GM12873 (cell line): Measurements from ENCODE around the gene ARF6.

Experiments used
- TF ChIP-seq, protein P1 (sequence below): IDR thresholded peaks from 2 replicates; pipeline ENCODE4 v1.5.1; 2012; ENCODE audit warnings: low read depth, mild to moderate bottlenecking, moderate library complexity, low read length, control low read depth; ENCODE audit not compliant: insufficient read depth; ENCODE audit errors: missing control alignments

ARF6 gene

GRCh38 chr14:49928015-49928414, 35.1 kb downstream of the ARF6 start:
- TF ChIP-seq, protein P1, sequence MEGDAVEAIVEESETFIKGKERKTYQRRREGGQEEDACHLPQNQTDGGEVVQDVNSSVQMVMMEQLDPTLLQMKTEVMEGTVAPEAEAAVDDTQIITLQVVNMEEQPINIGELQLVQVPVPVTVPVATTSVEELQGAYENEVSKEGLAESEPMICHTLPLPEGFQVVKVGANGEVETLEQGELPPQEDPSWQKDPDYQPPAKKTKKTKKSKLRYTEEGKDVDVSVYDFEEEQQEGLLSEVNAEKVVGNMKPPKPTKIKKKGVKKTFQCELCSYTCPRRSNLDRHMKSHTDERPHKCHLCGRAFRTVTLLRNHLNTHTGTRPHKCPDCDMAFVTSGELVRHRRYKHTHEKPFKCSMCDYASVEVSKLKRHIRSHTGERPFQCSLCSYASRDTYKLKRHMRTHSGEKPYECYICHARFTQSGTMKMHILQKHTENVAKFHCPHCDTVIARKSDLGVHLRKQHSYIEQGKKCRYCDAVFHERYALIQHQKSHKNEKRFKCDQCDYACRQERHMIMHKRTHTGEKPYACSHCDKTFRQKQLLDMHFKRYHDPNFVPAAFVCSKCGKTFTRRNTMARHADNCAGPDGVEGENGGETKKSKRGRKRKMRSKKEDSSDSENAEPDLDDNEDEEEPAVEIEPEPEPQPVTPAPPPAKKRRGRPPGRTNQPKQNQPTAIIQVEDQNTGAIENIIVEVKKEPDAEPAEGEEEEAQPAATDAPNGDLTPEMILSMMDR, result no peak

GRCh38 chr14:49930720-49931119, 37.8 kb downstream of the ARF6 start:
- TF ChIP-seq, protein P1, result no peak

GRCh38 chr14:49931523-49931922, 38.6 kb downstream of the ARF6 start:
- TF ChIP-seq, protein P1, result no peak

DNA sequence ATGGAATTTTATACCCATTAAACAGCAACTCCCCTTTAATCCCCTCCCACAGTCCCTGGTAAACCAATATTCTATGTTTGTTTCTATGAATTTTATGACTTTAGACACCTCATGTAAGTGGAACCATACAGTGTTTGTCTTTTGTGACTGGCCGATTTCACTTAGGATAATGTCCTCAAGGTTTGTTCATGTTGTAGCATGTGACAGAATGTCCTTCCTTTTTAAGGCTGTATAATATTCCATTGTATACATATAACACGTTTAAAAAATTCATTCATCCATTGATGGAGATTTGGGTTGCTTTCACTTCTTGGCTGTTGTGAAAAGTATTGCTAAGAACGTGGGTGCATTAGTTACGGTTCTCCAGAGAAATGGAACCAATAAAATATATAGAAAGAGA, 40.2 kb downstream of the ARF6 start:
- TF ChIP-seq, protein P1, result no peak

GRCh38 chr14:49933704-49934103, 40.8 kb downstream of the ARF6 start:
- TF ChIP-seq, protein P1, result no peak

DNA sequence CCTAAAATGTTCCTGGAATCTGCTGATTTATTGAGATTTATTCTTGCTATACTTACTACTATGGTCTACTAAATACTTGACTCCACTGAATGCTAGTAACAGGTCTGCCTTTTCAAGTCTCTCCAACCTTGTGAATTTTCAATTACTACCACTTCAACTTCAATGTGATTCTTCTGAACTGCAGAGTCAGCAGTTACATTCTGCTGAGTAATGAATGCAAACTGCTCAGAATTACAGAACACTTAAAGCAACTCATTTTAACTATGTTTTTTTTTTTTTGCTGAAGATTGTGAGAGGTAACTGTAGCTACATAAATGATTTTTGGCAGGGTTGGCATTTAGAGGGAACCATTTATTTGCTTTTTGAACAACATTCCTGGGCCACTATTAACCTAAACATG, 41.8 kb downstream of the ARF6 start:
- TF ChIP-seq, protein P1, result no peak

- TF ChIP-seq, protein P1, result no peak
These were observed 42.6 kb downstream of the ARF6 start for GRCh38 chr14:49935526-49935925.

DNA sequence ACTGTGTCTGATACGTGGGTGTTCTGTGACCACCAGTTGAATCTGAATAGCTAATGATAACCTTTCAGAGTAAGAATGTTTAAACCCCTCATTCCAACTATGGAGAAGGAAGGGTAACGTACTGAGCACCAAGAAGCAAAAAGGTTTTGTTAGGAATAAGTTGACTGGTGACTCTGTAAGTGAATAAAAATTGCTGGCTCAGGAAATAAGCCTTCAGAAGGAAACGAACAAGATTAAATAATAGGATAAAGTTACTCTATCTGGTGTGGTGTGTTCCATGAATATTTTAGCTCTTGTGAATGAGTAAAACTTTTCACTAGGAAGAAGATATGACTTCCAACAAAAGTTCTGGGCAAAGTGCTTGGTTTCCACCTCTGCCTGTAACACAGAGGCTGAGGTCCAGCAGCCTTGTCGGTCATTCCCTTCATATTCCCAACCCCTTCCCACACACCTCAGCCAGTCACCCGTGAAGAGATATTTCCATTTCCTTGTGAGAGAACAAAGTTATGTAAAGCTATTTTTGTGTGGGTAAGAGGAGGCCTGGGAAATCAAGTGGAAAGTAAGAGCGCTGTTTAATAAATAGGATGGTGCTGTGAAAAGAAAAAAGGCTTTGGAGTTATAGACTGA, 47.1 kb downstream of the ARF6 start:
- TF ChIP-seq, protein P1, result no peak
